OCI-LY3 (cell line): ENCODE results near the gene KLF15.

Source experiments
- CTCF ChIP-seq: fragments of 200-600, 300-600 bp; sonication (generic); IDR thresholded peaks from 2 replicates; pipeline ENCODE4 v1.5.1; 2014; ENCODE audit warnings: antibody characterized with exemption, low read length, low read depth
- EZH2phosphoT487 ChIP-seq: fragments of 200-600 bp; shearing (Covaris generic); IDR thresholded peaks from 2 replicates; pipeline ENCODE4 v1.6.1; 2018; ENCODE audit warnings: antibody characterized with exemption, mixed run types, low read depth

DNA sequence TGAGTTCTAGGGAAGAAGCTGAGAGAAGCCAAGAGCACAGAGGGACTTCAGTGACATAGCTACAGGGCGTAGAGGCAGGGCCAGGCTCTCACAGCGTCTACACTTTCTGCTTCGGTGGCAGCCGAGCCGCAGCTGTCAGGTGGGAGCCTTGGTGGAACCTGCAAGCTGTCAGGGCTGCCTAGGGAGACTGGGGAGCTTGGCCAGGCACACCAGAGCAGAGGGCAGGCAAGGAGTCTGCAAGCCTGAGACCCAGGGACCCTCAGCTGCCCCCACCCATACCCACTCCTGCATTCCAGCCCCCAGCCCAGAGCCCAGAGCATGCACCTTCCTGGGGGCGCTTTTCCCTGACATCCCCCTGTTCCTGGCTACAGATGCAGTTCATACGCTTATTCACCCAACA lies 13.4 kb upstream of the KLF15 start:
- no peak for TF ChIP-seq CTCF
- TF ChIP-seq EZH2phosphoT487 = no peak
